Activated CD4-positive, alpha-beta T cell treated with anti-CD3 and anti-CD28 coated beads, Interleukin-2, amount 50 U/mL, for 24 hours (primary cell): Measurements from ENCODE around the gene KSR1.
A peak's percentile ranks its signal among the peaks of the same experiment; 100 is the strongest.

Experiments used
- DNase-seq, 2 donors: peaks; one replicate each; pipeline ENCODE4 v3.0.0-alpha.2; 2020; ENCODE audit warnings: low read depth in 1 of 2, low spot score in 1 of 2

Gene KSR1

DNA sequence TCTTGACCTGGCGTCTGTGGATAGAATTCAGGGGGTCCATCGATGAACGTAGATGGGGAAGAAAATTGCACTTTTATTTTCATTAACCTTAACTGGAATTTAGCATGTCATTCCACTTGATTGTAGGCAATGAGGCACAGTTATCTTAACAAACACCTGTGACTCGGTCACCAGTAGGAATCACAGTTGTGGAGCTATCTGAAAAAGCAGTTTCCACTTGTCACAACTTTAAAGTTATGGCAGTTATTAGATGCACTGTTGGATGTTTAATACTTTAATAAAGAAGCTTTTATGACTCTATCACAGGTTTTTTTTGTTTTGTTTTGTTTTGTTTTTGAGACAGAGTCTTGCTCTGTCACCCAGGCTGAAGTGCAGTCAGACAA is 91.0 kb downstream of the KSR1 start:
- DNase-seq = no peak

- DNase-seq = no peak
Observed at GRCh38 chr17:27548369-27548768, 92.1 kb downstream of the KSR1 start.

- no peak for DNase-seq
Observed at GRCh38 chr17:27549251-27549893, 93.1 kb downstream of the KSR1 start.

DNA sequence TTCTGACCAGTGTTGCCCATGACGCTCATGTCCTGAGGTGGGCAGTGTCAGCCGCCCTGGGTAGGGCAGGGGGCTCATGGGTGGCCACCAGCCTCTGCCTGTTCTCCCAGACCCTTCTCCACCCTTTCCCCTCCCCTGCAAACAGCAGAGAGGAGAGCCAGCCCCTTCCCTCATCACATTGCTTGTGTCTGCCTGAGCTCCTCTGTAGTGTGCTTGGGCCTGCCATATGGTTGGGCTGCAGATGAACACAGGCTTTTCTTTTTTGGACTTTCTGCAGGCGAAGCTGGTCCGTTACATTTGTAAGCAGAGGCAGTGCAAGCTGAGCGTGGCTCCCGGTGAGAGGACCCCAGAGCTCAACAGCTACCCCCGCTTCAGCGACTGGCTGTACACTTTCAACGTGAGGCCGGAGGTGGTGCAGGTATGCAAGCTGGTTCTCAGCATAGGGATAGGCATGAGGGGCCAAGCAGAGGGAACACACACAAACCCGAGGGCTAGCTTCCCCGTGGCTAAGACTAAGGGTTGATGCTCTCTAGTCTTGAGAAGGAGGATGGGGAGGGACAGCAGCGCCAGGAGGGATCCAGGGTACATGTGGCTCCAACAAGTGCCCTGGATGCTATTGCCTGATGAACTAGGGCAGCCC is 94.2 kb downstream of the KSR1 start:
- no peak for DNase-seq

GRCh38 chr17:27550974-27551505 is 94.8 kb downstream of the KSR1 start:
- DNase-seq = no peak

DNA sequence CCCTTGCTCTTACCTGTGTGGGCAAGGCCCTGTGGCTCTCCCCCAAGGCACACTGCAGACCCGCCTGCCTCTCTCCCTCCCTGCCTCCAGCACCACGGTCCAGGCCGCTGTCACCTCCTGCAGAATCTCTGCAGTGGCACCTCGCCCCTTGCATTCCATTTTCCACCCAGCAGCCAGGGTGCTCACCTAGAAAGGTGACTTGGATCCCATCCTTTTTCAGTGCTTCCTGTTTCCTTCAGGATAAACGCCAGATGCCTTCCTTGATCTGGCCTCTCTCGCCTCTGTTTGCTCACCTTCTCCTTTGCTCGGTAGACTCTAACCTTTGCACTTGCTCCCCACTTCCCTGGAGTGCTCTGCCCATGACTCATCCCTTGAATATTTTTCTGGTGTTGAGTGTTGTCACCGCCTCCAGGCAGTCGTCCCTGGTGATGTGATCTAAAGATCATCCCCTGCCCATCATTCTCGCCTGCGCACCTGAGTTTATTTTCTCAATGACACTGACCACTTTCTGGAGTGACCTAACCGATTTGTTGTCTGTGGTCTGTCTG is 95.5 kb downstream of the KSR1 start:
- DNase-seq = no peak

- no peak for DNase-seq
Observed at GRCh38 chr17:27552276-27552732, 96.1 kb downstream of the KSR1 start.

DNA sequence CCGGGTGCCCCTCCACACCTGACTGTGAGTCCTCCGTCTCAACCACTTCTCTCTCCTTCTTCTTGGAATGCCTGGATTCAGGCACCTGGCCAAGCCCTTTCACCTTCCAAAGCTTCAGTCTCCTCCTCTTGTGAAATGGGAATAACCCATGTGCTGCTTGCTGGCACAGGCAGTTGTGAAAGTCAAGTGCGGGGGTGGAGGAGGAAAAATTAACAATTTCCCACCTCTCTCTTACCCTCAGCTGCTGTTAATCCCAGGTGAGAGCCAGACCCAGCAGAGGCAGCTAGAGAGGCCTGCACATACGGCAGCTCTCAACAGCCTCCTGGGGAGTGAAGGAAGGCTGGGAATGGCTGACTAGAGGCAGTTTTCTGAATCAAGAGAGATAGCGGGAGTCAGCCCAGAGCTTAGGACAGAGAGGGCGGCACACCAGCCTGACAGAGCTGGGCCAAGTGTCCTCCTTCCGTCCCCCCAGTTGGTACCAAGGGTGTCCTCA is 96.8 kb downstream of the KSR1 start:
- DNase-seq = no peak

DNA sequence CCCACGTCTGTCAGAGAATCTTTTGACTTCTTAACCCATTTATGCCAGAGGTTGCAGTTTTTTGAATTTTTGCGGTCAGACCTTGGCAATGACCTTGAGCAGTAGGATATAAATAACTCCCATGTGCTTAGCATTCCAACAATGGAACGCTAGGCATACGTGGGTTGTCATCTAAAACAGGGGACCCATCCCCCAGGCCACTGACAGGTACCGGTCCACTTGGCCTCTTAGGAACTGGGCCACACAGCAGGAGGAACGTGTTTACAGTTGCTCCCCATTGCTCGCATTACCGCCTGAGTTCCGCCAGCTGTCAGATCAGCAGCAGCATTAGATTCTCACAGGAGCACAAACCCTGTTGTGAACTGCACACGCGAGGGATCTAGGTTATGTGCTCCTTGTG is 97.9 kb downstream of the KSR1 start:
- DNase-seq = no peak

DNA sequence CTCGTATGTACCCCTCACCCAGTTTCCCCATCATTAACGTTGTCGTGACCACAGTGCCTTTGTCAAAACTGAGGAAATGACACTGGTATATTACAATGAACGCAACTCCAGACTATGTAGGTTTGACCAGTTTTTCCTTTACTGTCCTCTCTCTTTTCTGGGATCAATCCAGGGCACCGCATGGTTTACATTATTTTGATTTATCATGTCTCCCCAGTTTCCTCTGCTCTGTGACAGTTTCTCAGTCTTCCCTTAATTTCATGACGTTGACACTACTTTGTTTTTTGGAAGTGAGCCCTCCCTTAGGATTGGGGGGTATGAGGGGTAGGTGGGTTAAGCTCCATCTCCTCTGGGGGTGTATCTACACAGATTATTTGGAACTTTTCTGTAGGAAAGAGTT is 98.7 kb downstream of the KSR1 start:
- no peak for DNase-seq

DNA sequence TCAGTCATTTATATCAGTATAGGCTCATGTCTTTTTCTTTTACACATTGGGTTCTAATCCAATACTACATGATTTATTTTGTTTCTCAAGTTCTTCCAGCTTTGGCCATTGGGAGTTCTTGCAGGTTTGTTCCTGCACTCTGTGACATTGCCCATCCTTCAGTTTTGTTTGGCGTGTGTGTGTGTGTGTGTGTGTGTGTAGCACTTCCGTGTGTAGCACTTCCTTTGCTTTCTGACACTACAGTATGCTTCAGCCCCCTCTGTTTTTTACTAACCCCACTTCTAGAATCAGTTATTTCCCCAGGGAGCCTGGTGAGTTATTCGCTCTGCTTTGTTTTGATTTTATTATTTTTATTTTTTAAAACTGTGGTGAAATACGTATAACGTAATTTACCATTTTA is 99.1 kb downstream of the KSR1 start:
- no peak for DNase-seq

DNA sequence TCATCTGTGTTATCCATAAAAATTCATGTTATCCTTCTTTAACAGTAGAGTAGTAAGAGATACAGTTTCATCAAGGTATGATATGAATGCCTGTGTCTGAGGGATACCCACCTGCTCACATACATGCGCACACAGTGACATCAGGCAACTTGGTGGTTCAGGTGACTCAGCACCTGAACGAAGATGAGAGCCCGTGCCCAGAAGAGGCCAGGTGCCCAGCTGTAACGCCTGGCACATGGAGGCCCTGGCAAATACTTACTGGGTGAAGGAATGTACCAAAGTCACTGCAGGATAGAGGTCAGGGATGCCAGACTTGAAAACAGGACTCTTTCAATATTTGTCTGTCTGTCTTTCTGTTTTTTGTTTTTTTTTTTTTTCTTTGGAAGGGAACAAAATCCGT is 102.1 kb downstream of the KSR1 start:
- no peak for DNase-seq

DNA sequence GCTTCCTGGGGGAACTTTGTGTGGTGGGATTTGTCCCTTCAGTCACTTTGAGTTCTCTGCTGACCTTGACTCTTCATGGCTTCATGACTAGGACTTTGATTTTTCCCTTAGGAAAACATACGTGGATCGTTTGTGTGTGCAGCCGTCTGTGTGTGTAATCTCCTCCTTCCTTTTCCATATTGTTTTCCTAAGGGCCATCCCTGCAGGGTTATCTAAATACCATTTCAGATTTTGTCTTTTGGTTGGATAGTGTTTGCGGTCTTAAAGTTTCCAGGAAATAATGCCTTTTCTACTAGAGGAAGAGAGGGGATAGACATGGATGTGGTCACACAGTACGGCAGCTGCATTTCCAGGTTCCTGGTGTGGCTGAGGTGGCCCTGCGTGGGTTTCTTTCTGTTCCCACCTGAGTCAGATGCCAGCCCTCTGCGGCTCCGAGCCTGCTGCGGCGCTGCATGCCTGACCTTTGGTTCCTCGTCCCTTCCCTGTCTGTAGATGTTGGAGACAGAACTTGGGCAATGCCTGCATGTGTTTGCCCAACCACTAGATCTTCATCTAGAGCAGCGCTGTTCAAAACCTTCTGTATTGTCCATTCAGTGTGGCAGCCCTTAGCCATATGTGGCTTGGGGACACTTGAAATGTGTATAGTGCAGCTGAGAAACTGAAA is 102.7 kb downstream of the KSR1 start:
- no peak for DNase-seq

GRCh38 chr17:27559506-27560481 is 103.5 kb downstream of the KSR1 start:
- no peak for DNase-seq

DNA sequence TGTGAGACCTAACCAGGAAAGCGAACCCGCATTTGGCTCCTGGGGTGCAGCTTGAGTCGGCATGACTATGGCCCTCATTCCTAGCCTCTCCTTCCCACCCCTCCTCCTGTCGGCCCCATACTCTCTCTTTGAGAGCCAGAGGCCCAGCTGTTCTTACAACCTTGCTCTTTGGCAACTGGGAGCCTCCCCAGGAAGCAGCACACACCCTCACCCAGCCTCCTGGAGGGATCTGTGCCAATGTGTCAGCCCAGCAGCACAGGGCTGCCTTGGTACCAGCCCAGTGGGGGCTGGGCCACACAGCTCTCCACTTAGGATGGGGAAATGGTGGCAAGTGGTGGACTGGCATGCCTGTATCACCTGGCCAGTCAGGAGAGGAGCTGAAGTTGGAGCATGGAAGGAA is 104.4 kb downstream of the KSR1 start:
- DNase-seq = no peak

GRCh38 chr17:27562777-27563455 is 106.7 kb downstream of the KSR1 start:
- DNase-seq = no peak

- DNase-seq = no peak
Observed at GRCh38 chr17:27563532-27563931, 107.3 kb downstream of the KSR1 start.

DNA sequence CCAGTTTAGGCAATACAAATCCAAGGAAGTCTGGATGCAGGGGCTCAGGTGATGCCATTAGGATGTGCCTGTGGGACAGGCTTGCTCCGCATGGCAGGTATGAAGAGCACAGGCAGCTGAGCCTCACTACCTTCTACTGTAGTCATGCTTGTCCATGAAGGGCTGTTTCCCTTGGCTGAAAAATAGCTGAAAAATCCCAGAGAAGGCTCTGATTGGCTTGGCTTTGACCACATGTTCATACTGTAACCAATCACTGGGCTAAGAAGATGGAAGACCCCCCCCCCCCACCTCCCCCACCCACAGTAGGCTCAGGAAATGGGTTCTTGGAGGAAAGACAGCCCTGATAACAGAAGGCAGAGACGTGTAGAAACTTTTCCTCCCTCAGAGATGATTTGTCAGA is 108.2 kb downstream of the KSR1 start:
- no peak for DNase-seq

- peak in 1 of 2 donors; percentile 30 for DNase-seq
Observed at GRCh38 chr17:27565874-27566670, 109.8 kb downstream of the KSR1 start.
